ENCODE data around the gene FRMPD4. TPM values are rescaled to one million over a fixed set of nuclear protein-coding genes. Genes with fewer than 3 reads are reported as not detected.

The FRMPD4 gene
- total RNA-seq, 1 experiment from 2014 or later = 1.4 TPM

GRCh38 chrX:12494400-12495138 lies 356.3 kb downstream of the FRMPD4 start:
- Mint-ChIP-seq H3K27me3 (ENCODE audit: low read depth) (no peaks in the 10 kb centered on the region), H3K36me3 (no peaks in the 10 kb centered on the region), H3K4me1 (peaks cover 7% of the 10 kb centered on the region), H3K27ac (no peak overlapping the region), H3K4me3 (no peak overlapping the region), H3K9me3 (no peaks in the 10 kb centered on the region)
- TF ChIP-seq CREB1 (CRISPR knock-in tag; IDR thresholded peaks at IDR 0.05) (no peak), ZNF219 (CRISPR knock-in tag; IDR thresholded peaks at IDR 0.05; ENCODE audit: borderline replicate concordance) (no peak), MAX (CRISPR knock-in tag; IDR thresholded peaks at IDR 0.05) (no peak), ZNF263 (CRISPR knock-in tag; IDR thresholded peaks at IDR 0.05; ENCODE audit: low read depth) (no peak), ZMAT4 (CRISPR knock-in tag; IDR thresholded peaks at IDR 0.05) (no peak), NFYB (CRISPR knock-in tag; conservative IDR thresholded peaks at IDR 0.05; ENCODE audit: low read depth) (no peak), ZNF671 (CRISPR knock-in tag; IDR thresholded peaks at IDR 0.05) (no peak), PRDM15 (CRISPR knock-in tag; IDR thresholded peaks at IDR 0.05) (no peak), ATF6 (CRISPR knock-in tag; IDR thresholded peaks at IDR 0.05) (no peak)
- TF ChIP-seq, protein P1, sequence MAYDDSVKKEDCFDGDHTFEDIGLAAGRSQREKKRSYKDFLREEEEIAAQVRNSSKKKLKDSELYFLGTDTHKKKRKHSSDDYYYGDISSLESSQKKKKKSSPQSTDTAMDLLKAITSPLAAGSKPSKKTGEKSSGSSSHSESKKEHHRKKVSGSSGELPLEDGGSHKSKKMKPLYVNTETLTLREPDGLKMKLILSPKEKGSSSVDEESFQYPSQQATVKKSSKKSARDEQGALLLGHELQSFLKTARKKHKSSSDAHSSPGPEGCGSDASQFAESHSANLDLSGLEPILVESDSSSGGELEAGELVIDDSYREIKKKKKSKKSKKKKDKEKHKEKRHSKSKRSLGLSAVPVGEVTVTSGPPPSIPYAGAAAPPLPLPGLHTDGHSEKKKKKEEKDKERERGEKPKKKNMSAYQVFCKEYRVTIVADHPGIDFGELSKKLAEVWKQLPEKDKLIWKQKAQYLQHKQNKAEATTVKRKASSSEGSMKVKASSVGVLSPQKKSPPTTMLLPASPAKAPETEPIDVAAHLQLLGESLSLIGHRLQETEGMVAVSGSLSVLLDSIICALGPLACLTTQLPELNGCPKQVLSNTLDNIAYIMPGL (CRISPR knock-in tag; IDR thresholded peaks at IDR 0.05) = no peak
- ATAC-seq (no peak; the same call in 1 of the 2 replicates), DNase-seq (ENCODE audit: low spot score) (no peak)
- CTCF ChIA-PET = interaction anchor here (1.7 kb wide), 1 partner anchor 207 kb away, joined by 5 read pairs; no protein-coding TSS in a partner anchor
- POLR2A ChIA-PET = no interaction called here

DNA sequence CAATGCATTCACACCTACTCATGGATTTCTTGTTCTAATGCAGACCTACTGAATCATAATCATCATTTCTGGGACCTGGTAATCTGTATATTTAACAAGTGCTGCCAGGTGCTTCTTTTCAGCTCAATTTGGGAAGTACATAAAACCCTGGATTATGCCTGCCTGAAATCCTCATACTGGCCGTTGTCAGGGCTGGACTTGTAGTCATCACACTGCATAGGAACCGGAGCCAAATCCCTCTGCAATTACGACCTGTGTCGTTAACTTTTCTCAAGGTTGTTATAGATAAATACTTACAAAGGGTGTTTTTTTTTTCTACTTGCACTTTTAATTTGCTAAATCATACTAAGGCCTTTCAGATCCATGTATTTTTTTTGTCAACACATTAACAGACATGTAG lies 358.1 kb downstream of the FRMPD4 start:
- peaks cover 7% of the 10 kb centered on the region for H3K4me1 Mint-ChIP-seq
- no peaks in the 10 kb centered on the region for H3K36me3 Mint-ChIP-seq
- TF ChIP-seq TEAD1 (CRISPR knock-in tag; IDR thresholded peaks at IDR 0.05) (no peak), EMX1 (CRISPR knock-in tag; IDR thresholded peaks at IDR 0.05) (no peak), SOX15 (CRISPR knock-in tag; IDR thresholded peaks at IDR 0.05) (no peak), OVOL2 (CRISPR knock-in tag; IDR thresholded peaks at IDR 0.05; ENCODE audit: borderline replicate concordance) (no peak), USF2 (CRISPR knock-in tag; IDR thresholded peaks at IDR 0.05) (no peak), GRHL2 (CRISPR knock-in tag; IDR thresholded peaks at IDR 0.05; ENCODE audit: insufficient replicate concordance, severe bottlenecking) (no peak), ELF4 (CRISPR knock-in tag; IDR thresholded peaks at IDR 0.05; ENCODE audit: low read depth) (no peak)
- TF ChIP-seq, protein P2, sequence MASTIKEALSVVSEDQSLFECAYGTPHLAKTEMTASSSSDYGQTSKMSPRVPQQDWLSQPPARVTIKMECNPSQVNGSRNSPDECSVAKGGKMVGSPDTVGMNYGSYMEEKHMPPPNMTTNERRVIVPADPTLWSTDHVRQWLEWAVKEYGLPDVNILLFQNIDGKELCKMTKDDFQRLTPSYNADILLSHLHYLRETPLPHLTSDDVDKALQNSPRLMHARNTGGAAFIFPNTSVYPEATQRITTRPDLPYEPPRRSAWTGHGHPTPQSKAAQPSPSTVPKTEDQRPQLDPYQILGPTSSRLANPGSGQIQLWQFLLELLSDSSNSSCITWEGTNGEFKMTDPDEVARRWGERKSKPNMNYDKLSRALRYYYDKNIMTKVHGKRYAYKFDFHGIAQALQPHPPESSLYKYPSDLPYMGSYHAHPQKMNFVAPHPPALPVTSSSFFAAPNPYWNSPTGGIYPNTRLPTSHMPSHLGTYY (CRISPR knock-in tag; IDR thresholded peaks at IDR 0.05) = no peak
- H3K27ac Mint-ChIP-seq = no peak overlapping the region
- DNase-seq (ENCODE audit: low spot score) (no peak), ATAC-seq (no peak)
- H3K27me3 Mint-ChIP-seq (ENCODE audit: low read depth) = no peaks in the 10 kb centered on the region
- CTCF ChIA-PET = no interaction called here
- no peak overlapping the region for H3K4me3 Mint-ChIP-seq
- POLR2A ChIA-PET = no interaction called here
- no peaks in the 10 kb centered on the region for H3K9me3 Mint-ChIP-seq

Data from WTC11 (cell line).